Daoy (cell line): ENCODE measurements around the gene AGAP1. TPM values are rescaled to one million over a fixed set of nuclear protein-coding genes. Genes with fewer than 3 reads are reported as not detected.
"Not testable (repeated sequence)": the region's sequence is repeated elsewhere in the genome, so short reads cannot be mapped to it uniquely, and the experiment has no call there.

Source experiments
- DNase-seq: peaks from one replicate; pipeline ENCODE4 v3.0.0-alpha.2; 2015; ENCODE audit warnings: low read depth
- total RNA-seq: library from RNA; depleted of rRNA; stranded (reverse); fragments of >200 nt; shearing (Covaris generic); gene quantifications from 2 replicates; pipeline ENCODE4 v1.2.3, GENCODE V29; 2014

Gene AGAP1
- total RNA-seq, 1 experiment from 2014 or later = 9.3 TPM

DNA sequence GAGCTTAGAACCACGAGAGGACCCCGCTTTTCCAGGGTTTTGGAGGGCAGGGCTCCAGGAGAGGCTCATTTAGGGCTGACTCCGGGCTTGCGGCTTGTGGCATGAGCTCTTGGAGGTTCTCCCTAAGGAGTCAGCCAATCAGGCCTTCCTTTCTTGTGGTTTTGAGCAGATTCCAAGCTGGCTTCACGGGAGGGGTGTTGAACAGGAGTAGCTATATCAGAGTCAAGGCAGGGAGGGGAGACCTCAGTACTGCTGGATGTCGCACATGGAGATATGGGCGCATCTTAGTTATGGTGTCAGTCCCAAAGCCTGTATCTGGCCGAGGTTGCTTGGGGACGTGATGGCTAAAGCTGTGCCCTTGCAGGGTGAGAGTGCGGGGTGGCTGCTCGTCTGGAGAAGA is 98.6 kb downstream of the AGAP1 start:
- DNase-seq = no peak

DNA sequence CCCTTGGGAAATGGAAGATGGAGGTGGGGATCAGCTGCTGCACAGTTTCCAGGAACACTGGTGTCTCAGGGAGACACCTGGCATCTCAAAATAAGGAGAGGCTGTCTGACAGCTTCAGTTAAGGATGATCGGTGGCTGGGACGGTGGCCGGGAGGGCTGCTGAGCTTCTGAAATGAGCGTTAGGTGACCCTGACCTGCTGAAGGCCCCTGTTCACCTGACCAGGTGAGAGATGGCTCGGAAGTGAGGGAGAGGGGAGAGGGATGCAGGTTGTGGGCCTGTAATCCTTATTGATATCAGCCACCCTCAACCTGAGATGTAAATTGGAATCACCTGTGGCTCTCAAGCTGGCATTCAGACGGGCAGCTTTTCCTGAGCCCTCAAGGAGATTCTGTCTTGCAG is 99.0 kb downstream of the AGAP1 start:
- DNase-seq = no peak

DNA sequence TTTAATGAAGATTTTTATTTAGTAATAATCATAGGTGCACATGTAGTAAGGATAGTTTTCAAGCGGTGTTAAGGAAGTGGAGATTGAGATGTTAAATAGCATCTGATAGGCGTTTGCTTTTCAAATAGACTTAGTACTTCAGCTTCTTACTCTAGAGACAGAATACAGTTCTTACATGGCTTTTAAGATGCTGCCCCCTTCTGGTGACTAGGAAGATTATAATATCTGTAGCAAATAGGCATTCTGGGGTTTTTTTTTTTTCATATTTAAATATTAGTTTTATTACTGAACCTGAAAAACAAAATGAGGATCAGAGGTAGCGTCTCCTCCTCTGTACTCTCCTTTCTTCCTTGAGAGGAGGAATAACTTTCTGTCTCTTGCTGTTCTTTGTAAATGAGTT is 100.2 kb downstream of the AGAP1 start:
- DNase-seq = peak; percentile 66

DNA sequence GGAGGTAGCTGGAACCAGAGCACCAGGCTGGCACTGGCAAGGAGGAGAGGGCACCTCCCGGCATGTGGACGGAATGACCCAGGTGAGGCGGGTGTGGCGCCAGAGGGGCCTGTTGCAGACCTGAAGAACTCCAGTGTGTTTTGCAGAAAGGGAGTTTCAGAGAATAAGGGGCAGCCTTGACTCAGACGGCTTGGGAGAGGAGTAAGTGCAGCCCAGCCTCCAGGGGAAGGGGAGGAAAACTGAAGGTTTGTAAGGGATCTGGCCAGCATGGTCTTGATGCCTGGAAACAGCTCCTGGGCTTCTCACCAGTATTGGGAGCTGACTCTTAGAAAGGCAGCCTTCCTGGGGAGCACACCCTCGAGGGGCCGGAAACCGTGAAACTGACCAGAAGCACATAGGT is 101.1 kb downstream of the AGAP1 start:
- DNase-seq = no peak

DNA sequence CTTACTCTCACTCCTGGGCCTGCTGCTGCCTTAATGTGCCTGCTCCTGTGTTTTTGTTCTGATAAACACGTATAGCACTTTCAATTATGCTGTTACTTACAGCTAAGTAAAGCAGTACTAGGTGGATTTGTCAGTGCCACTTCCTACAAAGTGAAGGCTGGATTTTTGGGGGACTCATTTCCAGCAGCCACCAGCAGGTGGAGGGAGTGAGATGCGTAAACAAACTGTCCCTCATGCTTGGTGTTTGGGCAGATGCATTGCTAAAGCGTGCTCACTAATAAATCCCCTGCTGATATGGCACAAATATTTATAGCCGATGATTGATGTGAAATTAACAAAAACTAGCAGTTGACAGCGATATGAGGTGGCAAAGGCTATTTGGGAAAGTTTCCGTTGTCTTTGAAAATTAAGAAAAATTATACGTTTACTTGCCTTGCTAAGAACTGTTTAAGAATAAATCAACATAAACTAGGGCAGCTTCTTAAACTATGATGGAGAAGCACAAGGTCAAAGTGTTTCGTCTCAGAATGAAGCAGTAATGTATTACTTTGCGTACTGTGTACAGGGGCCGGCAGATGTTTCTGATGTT is 101.7 kb downstream of the AGAP1 start:
- peak; percentile 65 for DNase-seq

DNA sequence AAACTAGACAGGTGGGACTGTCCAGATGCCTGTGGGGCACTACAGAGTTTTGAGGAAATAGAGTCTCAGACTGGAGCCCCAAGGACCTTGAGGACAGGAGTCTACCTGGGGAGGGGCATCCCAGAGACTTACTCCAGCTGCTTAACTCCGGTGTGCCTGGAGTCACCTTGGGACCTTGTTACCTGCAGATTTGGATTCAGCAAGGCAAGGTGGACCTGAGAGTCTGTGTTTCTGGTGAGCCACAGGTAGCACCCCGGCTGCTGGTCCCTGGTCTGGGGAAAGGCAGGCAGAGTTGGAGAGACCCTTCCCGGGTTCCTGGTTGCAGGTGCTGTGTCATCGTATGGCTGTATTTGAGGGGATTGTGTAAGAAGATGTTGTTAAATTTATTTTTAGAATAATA is 102.4 kb downstream of the AGAP1 start:
- DNase-seq = no peak

DNA sequence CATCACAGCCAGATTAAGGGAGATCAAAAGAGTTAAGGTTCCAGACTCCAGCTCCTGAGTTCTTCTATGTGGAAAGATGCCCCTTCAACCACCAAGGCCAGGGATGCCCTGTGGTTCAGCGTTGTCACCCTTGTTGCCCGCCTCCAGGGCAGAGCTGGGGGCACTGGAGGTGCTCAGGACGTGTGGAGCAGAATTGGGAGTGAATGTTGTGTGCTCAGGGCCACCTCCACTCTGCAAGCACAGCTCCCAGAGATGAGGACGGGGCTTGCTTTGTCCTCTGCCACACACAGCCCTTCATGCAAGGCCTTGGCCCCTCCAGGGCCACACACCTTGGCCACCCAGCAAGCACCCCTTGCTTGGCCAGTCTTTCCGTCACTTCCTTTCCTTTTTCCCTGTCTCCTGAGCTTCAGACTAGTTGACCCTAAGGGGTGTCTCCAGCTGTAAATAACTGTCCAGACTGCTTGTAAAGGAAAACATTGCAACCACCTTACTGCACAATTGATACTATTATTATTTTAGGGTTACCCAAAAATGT is 103.3 kb downstream of the AGAP1 start:
- no peak for DNase-seq

DNA sequence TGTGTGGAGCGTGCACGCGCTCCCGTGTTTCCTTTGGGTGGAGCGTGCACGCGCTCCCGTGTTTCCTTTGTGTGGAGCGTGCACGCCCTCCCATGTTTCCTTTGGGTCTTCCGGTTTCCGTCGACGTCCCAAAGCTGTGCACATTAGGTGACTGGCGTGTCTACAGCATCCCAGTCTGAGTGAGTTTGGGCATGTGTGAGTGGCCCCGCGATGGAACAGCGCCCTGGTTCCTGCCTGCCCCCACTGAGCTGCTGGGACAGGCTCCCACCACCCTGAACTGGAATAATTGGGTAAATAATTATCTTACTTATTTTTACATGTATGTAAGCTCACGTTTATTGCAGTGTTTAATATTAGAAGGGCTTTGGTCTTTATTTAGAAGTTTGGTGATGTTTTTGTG is 104.2 kb downstream of the AGAP1 start:
- DNase-seq = no peak

DNA sequence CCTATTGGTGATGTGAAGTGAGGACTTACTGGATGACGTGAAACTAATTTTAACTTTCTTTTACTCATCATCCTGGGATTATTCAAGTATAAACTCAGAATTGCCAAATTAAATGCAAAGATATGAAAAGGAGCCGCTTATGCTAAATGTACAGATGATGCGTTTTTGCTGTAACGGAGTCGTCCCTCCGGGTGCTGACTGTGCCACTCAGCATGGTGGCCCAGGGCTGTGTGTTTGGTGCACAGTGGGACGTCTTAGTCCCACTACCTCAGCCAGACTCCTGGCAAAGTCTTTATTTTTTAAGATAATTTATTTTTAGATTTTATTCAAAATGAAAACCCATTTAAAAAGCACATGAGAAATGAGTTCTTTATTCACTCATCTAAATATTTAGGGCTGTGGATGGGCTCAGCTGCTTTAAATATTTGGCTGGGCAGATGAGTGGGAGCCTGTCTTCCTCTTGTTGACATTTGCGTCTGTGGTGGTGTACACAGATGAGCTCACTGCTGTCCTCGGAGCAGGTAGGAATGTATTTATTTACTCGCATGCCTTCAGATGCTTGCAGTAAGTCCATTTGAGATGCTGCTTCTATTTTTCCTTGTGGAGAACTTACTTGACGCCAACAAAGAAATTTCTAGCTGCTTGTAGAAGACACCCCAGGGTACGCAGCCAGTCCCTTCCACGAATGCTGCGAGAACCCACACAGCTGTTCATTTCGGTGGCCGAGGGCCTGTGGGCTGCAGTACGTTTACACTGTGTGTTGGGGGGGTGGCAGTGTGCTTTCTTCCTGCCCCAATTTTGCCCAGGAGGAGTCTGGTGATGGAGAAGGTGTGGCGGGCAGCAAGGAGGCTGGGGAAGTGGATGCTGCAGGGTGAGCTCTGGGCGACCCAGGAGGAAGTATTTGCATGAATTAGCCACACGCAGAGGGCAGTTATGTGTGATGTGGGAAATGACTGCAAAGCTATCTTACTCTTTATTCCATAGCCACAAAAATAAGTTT is 105.0 kb downstream of the AGAP1 start:
- no peak for DNase-seq

DNA sequence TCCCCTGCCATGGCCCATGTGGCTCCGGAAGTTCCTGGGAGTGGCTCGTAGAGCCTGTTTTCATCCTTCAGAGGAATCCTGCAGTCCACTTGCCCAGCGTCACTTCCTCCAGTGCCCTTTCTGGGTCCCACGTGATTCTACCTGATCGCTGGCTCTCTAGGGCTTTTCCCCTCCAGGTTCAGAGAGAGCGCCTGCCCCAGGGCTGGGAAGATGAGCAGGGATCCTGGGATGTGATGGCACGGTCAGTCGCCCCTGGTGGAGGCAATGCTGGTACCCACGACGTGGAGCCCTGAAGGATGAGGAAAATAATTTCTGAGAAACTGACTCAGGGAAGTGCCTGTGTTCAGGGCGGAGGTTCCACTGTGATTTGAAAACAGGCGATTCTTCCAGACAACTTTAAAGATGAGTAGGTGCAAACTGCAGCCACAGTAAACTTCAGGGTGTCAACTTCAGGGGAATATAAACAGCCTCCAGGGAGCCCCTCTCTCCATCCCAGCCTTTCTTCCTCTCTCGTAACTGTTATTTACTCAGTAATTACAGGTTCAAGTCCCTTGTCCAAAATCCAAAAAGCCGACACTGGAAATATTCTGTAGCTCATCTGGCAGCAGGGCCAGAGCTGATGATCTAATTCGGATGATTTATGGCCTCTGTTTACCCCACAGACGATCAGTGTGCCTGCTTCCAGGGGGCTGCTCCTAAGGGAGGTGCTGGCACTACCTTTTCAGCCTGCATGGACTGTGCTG is 105.9 kb downstream of the AGAP1 start:
- DNase-seq = no peak

DNA sequence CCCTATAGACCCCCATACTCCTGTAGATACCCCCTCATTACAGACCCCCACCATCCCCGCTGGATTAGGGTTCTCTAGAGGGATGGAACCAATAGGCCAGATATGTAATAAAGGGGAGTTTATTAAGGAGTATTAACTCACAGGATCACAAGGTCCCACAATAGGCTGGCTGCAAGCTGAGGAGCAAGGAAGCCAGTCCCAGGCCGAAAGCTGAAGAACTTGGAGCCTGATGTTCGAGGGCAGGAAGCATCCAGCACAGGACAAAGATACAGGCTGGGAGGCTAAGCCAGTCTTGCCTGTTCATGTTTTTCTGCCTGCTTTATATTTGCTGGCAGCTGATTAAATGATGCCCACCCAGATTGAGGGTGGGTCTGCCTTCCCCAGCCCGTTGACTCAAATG is 106.6 kb downstream of the AGAP1 start:
- DNase-seq = no peak

DNA sequence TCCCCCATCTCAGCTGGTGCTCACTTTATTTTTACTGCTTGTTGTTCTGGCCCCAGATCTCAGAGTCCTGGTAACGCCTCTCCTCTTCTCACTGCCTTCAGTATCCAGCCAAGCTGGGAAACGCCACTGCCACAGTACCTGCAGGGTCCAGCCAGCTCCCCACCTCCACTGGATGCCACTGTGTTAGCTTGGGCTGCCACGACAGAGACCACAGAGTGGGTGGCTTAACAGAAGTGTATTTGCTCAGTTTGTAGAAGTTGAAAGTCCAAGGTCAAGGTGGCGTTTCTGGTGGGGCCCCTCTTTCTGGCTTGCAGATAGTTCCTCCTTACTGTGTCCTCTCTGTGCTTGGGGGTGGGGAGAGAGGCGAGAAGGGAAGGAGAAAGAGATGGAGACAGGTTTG is 107.1 kb downstream of the AGAP1 start:
- DNase-seq = no peak

DNA sequence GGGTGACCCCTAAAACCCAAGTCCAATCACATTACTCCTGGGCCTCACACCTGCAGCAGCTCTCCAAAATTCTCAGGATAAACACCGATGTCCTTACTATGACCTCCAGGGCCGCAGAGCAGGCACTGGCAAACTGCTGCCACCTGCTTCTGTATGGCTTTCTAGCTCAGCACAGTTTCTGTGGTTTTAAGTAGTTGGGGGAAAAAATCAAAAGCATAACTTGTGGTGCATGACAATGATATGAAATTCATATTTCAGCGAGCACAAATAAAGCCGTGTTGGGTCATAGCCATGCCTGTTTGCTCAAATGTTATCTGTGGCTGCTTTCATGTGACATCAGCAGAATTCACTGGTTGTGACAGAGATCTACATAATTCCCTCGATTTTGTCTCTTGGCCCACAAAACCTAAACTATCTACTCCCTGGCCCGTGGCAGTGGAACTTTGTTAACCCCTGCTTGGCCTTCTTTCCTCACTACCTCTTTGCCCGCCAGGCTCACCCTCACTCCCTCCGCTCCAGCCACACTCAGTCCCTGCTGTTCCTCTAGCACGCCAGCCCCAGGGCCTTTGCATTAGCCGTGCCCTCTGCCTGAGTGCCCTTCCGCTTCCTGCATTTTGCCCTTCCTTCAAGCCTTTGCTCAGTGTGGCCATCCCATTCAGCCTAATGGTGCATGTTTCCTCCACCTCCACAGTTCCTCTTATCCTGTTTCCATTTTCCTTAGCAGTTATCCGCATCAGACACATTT is 108.3 kb downstream of the AGAP1 start:
- no peak for DNase-seq

DNA sequence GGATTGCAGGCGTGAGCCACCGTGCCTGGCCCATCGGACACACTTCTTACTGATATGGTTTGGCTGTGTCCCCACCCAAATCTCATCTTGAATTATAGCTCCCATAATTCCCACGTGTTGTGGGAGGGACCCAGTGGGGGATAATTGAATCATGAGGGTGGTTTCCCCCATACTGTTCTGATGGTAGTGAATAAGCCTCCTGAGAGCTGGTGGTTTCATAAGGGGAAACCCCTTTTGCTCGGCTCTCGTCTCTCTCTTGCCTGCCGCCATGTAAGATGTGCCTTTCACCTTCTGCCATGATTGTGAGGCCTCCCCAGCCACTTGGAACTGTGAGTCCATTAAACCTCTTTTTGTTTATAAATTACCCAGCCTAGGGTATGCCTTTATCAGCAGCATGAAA is 109.1 kb downstream of the AGAP1 start:
- not testable (repeated sequence) for DNase-seq

DNA sequence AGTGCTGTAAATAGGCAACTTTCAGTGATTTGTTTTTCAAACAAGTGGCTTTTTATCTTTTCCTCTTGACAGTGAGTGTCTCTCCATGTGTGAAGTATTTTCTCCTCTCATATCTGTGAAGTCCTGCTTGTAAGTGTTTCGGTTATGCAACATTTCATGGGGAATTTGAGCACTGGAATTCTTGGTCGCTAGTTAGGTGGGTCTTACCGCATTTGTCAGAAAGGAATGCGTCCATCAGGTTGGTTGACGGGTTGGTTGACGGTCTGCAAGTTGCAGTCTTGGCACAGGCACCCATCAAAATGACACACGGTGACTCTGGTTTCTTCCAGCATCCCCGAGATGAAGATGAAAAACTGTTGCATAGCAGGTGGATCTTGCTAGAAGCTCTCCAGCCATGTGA is 109.8 kb downstream of the AGAP1 start:
- DNase-seq = no peak

DNA sequence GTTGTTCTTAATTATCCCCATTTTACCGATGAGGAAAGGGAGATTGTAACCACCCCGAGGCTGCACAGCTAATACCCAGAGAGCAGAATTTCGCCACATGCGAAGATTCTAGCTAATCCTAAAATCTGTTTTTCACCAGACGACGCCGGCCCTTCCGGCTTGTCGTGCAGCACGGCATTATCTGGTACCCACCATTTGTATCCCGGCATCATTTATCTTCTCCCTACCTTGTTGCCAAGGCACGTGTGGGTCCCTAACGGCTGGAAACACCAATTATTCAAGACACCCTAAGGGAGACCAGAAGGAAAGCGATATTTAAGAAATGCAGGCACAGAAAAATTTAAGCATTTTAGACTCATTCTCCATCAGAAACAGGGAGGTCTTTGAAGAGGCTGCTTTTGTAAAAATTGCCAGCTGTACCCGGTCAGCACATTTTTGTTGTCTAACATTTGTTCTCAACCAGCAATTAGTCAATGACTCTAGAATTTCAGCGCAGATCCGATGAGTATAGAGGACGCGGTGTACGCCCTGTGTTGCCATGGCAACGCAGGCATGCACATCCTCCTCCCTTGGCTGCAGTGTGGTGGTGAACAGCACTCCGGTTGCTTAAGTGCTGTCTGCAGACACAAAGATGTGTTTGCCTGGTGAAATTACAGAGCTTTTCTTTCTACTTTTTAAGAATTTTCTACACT is 111.6 kb downstream of the AGAP1 start:
- DNase-seq = peak; percentile 82

DNA sequence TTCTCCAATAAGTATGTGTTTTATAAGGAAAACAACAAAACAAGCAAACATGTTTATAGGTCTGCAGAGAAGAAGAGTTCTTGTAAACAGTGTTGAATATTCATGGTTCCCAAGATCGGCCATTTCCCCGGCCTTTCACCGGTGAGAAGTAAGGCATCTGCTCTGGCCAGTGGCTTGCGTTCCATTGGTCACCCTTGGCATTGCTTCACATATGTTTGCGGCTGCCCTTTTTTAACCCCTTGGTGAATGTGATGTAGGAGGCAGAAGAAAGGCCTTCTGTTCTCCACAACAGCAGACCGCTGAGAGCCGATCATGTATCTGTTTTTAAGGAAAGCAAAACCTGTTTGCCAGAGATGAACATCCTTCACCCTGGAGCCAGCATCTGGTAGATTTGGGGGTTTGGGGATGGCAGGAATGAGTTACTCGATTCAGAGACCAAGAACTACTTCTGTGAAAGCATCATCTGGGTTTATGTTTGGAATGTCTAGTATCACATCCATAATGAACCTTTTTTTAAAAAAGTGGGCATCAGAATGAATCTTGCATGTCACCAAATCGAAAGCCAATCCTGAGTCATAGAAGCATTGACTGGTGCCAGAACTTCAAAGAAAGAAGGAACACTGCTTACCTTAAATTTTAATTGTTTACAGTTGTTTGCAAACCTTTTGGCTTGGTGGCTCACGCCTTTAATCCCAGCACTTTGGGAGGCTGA is 112.3 kb downstream of the AGAP1 start:
- DNase-seq = no peak

DNA sequence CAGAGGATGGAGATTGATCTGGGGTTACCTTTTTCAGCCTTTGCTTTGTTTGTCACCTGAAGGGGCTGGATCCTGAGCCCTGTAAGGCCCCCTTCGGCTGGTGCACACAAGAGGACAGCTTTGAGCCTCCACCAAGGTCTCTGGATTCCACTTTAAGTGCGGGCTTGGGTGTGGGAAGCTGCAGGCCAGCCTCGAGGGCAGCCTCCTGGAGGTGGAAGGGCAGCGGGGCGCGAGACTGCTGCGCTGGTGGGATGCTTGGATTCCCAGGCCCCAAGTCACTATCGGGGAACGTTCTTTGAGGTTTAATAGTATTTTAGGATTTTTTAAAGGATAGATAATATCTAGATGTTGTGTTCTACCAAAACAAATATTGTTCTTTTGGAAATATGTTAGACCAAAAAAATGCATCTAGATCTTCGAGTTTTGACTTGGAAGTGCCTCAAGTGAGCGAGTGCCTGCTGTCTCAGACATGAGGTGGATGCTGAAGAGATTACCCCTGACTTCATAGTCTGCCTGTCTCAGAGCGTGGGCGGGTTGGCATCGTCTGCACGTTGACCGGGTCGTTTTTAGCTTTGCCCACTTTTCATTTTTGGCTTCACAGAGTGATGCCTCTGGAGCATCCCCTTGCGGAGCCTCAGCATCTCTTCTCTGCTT is 113.8 kb downstream of the AGAP1 start:
- no peak for DNase-seq

DNA sequence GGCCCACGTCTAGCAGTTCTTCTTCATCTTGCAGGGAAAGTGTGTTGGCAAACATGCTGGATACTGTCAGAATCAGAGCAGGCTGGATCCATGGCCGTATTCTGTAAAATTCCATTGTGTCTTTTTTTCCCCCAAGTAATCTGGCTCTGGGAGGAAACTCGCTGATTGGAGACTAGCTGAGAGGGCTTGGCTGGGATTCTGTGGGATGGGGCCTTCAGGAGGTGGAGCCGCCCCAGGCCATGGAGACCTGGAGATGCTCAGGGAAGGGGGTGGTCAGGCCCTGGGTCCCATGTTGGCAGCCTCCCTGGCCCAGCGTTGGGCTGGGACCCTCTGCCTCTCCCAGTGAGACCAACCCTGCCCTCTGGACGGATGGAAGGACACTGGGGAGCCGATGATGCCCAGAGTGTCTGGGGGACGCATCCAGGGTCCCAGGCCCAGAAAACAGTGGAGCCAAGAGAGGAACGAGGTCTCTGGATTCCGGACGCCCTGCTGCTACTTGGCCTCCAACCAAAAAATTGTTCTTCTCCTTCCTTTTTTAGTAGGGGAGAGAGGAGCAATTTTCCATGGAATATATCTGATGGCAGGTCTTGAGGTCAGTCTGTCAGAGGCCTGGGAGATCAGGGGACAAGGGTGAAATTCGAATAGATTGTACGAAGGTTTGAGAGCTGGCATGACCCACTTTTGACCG is 114.5 kb downstream of the AGAP1 start:
- no peak for DNase-seq
